ENCODE data around the gene IZUMO1.

IZUMO1 gene

DNA sequence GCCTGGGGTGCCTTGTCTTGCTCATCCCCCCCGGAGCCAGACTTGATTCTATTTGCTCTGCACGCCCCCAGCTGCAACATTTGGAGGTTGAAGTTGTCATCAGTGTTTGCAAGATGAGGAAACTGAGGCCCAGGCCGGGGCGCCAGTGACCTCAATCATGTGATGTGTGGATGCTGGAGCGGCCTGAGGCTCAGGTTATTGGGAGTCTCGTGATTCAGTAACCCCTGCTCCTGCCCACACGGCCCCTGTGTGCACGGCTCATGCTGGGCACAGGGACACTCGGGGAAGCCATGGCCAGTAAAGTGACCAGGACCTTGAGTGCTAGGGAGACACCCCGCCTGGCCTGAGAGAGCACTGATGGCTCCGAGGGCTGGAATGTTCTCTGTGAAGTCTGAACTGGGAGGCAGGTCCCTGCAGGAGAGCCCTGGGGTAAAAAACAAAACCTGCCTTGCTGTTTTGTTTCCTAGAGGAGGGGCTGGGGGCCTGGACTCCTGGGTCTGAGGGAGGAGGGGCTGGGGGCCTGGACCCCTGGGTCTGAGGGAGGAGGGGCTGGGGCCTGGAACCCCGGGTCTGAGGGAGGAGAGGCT, 10.5 kb upstream of the IZUMO1 start:
- no peak for DNase-seq (ENCODE audit: low read depth)

DNA sequence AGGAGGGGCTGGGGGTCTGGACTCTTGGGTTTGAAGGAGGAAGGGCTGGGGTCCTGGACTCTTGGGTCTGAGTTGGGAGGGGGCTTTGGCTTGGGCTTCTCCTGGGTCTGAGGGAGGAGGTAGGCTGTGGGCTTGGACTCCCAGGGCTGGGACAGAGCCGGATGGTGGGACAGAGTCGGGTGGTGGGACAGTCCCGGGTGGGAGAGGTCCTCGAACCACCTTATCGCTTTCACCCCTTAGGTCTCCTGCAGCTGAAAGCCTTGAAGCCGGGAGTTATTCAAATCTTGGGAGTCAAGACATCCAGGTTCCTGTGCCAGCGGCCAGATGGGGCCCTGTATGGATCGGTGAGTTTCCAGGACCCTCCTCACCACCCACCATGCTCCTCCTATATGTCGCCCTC, 10.0 kb upstream of the IZUMO1 start:
- no peak for DNase-seq (ENCODE audit: low read depth)

DNA sequence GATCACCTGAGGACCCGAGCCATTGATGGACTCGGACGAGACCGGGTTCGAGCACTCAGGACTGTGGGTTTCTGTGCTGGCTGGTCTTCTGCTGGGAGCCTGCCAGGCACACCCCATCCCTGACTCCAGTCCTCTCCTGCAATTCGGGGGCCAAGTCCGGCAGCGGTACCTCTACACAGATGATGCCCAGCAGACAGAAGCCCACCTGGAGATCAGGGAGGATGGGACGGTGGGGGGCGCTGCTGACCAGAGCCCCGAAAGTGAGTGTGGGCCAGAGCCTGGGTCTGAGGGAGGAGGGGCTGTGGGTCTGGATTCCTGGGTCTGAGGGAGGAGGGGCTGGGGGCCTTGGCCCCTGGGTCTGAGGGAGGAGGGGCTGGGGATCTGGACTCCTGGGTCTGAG, 9.5 kb upstream of the IZUMO1 start:
- no peak for DNase-seq (ENCODE audit: low read depth)

DNA sequence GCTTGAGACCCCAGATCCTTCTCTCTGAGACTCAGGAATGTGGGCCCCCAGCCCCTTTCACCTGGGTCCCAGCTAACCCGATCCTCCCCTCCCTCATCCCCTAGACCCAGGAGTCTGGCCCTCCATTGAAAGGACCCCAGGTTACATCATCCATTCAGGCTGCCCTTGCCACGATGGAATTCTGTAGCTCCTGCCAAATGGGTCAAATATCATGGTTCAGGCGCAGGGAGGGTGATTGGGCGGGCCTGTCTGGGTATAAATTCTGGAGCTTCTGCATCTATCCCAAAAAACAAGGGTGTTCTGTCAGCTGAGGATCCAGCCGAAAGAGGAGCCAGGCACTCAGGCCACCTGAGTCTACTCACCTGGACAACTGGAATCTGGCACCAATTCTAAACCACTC, 9.1 kb upstream of the IZUMO1 start:
- no peak for DNase-seq (ENCODE audit: low read depth)

DNA sequence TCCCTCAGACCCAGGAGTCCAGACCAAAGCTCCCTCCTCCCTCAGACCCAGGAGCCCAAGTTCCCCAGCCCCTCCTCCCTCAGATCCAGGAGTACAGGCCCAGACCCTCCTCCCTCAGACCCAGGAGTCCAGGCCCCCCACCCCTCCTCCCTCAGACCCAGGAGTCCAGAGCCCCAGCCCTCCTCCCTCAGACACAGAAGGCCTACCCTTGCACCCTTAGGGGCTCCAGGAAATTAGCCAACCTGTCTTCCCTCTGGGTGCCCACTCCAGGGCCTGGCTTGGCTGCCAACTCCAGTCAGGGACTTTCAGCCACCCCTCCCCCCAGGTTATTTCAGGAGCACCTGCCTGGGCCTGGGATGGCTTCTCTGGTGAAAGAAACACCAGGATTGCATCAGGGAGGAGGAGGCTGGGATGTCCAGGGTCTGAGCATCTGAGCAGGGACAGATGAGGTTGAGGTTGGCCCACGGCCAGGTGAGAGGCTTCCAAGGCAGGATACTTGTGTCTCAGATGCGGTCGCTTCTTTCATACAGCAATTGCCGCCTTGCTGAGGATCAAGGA, 8.5 kb upstream of the IZUMO1 start, which contains the start of gene FGF21:
Gene FGF21 (plus strand): TSS at position 441 of the 558 bp plus-strand sequence. CDS start 713 bp downstream, outside the sequence.
- no peak for DNase-seq (ENCODE audit: low read depth)

DNA sequence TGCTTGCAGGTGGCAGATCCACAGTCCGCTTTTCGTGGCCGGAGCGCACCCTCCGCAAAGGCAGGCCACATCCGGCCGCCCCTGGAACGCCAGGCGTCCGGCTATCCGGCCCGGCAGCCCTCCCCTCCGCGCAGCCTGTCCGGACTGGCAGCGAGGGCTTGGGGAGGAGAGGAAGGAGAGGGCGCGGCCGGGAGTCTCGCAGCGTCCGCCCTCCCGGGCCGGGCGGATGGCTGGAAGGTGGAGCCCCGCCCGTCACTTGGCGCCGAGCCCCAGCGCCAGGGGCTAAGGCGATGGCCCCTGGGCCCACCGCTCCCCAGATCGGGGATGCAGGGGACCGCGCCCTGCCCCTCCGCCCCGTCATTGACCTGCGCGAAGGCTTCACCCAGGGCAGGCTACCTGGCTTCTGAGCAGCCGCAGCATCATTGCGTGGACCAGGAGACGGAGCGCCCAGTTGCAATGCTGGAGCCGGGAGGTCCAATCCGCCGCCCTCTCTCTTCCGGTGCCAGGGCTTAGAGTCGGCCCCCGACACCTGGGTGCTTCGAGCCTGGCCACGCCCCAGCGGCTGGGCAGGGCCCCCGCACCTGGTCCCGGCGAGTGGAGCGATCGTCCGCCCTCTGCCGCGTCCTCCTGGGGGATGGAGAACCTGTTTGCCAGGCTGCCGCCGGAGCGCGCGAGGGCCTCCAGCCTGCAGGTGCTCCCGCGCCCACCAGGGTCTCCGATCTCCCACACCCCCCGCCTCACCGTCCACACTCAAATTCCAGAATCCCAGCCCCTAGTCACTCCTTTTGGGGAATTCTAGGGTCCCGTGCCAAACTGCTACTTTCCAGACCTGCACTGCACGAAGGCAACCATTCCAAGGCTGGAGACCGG, 6.0 kb upstream of the IZUMO1 start, which contains the start of gene FUT1:
Gene FUT1 (minus strand): TSS at position 146 of the 870 bp plus-strand sequence. CDS start 1,360 bp downstream, outside the sequence.
- DNase-seq (ENCODE audit: low read depth), result peak; percentile 87

DNA sequence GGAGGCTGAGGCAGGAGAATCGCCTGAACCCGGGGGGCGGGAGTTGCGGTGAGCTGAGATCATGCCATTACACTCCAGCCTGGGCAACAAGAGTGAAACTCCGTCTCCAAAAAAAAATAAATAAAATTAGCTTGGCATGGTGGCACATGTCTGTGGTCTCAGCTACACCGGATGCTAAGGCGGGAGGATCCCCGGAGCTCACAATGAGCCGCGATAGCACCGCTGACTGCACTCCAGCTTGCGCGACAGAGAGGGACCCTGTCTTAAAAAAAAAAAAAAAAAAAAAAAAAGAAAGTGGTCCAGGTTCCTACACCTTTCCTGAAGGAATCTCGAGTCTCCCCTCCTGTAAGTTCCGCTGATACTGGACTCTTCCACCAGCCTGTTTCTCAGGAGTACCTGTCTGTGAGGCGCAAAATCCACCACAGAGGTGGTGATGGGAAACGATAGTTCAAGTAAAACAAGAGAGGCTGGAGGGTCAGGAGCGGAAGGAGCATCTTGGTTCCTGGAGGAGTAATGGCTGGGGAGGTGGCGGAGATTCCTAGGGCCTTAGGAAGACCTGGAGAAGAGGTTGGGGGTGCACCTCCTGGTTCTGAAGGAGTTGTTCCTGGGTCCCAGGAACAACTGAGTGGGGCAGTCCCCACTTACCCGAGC, 5.3 kb upstream of the IZUMO1 start:
- no peak for DNase-seq (ENCODE audit: low read depth)

DNA sequence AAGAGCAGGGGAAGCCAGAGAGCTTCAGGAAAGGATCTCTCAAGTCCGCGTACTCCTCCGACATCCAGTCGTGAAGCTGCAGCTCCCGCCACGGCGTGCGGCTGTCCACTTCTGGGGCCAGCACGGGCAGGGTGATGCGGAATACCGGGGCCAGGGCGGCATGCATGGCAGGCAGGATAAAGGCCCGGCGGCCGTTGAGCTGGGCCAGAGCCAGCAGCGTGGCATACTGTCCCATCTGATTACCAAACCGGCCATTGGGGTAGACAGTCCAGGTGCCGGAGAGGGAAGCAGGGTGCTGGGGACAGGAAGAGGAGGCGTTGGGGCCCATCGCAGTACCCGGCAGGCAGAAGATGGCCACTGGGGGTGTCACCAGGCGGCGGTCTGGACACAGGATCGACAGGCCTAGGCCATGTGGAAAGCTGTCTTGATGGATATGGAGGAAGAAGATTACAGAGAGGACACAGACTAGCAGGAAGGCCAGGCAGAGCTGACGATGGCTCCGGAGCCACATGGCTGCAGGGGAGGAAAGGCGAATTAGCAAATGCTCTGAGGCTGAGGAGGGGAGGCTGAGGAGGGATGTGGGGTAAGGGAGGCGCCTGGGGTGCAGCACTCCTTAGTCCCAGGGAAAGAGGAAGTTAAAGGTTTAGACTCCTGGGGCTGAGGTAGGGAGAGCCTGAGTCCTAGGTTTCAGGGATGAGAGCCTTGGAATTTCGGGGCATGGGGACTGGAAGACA, 4.2 kb upstream of the IZUMO1 start:
- DNase-seq (ENCODE audit: low read depth), result no peak

DNA sequence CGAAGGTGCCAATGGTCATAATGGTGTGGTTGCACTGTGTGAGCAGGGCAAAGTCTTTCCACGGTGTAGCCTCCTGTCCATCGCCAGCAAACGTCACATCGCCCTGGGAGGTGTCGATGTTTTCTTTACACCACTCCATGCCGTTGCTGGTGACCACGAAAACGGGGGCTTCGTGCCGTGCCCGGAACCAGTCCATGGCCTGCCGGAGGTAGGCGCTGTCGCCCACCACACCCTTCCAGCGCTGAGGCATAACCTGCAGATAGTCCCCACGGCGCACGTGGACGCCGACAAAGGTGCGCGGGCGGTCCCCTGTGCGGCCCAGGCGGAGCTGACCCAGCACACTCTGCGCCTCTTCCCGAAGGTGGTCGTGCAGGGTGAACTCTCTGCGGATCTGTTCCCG, 3.6 kb upstream of the IZUMO1 start:
- no peak for DNase-seq (ENCODE audit: low read depth)

DNA sequence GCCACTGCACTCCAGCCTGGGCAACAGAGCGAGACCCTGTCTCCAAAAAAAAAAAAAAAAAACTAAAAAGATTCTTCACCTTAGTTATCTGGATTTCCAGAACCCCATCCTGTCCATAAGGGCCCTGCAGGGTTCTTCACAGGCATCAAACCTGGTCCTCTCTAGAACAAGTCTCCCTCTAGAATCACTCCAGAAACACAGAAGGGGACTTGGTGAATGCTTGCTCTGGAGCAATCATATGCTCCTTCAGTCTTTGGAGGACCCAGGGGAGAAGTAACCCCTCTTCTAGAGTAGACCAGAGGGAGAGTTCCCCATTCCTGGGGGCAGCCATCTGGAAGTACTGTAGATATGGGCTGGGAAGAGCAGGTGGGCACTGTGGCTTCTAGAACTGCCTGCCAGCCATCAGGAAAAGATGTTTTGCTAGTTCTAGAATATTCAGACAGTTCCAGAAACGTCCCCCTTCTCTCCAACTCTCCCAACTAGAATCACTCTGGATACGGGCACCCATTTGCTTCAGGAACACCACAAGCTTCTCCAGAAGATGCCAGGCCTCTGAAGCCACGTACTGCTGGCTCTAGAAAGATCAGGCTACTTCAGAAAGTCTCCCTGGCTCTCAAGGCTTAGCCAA, 3.0 kb upstream of the IZUMO1 start:
- DNase-seq (ENCODE audit: low read depth), result no peak

DNA sequence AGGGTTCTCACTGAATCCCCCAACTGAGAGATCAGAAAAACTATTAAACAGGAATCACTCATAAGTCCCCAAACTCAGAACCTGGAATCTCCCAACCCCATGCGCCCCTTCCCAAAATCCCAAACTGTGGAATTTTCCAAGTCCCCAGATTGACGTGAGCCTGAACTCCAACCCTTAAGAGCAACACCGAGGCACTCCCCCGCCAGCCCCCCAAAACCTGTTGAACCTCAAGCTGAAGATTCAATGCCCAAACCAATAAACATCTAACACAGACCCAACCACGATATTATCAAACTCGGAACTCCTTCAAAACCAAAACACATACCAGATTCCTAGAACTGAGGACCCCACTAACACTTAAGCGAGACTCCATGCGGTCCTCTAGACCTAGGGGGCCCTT, 599 bp downstream of the IZUMO1 start:
- no peak for DNase-seq (ENCODE audit: low read depth)

DNA sequence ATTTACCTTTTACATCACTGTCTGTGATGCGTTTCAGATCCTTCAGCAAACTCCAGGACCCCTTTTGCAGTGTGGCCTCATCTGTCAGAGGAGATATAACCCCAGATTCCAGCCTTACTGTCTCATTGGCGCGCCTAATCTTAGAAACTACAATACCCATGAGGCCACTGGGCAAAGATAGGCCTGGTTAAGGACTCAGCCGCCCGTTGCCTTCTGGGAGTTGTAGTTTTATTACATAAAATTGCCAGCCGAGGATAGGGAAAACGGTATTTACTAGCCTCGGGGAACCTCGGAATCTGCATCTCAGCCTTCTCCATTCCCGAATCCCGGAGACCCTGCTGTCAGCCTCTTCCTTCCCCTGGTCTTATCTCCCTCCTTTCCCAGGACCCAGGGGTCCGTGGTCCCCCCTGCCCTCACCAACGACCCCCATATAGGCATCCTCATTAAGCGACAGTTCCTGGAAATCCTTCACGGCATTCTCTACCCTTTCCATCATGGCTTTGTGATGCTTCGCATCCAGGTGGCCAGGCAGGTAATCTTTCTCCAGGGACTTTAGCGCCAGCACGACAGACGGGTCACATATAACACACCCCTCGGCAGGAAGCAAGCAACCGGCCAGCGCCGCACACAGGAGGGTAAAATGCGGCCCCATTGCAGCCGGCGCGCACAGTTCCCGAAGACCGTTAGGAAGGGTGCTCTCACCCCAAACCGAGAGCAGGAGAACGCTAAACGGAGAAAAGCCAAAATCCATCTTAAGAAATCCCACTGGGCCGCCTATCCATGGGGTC, 1.3 kb downstream of the IZUMO1 start:
- DNase-seq (ENCODE audit: low read depth), result no peak

DNA sequence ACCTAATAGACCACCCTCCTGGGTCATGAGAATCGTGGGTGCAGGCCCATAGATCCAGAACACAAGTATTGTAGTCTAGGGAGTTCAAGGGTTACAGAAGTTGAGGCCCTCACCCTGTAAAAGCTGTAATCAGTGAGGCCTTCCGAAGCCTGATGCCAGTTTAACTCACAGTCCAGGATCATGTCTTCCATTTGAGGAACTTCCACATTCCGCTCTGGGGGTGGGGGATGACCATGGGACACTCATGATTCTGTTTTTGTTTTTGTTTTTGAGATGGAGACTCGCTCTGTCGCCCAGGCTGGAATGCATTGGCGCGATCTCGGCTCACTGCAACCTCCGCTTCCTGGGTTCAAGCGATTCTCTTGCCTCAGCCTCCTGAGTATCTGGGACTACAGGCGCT, 4.6 kb downstream of the IZUMO1 start:
- DNase-seq (ENCODE audit: low read depth), result no peak

DNA sequence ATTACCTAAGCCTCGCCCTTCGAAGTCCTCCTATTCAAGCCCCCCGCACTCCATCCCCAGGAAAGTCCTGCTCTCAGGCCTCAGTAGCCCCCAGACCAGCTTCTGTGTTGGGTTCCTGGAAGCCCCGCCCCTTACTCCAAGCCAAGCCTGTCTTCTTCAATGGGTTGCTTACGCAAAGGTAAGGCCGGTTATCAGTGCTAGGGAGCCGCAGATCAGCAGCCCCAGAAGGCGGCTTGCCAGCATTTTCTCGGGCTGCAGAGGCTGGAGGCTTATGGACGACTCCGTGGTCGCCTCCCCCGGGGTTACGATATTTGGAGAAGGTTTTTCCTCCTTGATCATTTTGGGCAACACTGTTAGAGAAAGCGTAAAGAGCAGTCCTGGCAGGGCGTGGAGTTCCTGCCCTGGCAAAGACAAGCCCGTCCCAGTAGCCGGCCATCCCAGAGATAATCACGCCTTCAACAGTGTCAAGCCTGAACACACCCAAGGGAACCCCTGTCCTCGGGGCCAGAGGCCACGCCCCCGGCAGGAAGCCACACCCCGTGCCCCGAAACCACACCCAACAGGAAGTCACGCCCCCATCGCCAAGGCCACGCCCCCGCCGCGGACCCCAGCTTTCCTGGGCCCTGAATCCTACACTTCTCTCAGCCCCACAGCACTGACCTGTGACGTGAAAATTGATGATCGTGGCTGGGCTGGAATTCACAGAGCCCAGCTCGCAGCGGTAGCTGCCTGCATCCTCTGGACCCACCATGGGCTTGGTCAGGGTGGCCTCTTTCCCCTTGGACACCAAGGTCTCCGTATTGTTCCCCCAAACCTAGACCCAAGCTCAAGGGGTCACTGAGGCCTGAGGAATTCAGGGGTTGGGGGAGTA, 5.3 kb downstream of the IZUMO1 start:
- DNase-seq (ENCODE audit: low read depth), result peak; percentile 85

DNA sequence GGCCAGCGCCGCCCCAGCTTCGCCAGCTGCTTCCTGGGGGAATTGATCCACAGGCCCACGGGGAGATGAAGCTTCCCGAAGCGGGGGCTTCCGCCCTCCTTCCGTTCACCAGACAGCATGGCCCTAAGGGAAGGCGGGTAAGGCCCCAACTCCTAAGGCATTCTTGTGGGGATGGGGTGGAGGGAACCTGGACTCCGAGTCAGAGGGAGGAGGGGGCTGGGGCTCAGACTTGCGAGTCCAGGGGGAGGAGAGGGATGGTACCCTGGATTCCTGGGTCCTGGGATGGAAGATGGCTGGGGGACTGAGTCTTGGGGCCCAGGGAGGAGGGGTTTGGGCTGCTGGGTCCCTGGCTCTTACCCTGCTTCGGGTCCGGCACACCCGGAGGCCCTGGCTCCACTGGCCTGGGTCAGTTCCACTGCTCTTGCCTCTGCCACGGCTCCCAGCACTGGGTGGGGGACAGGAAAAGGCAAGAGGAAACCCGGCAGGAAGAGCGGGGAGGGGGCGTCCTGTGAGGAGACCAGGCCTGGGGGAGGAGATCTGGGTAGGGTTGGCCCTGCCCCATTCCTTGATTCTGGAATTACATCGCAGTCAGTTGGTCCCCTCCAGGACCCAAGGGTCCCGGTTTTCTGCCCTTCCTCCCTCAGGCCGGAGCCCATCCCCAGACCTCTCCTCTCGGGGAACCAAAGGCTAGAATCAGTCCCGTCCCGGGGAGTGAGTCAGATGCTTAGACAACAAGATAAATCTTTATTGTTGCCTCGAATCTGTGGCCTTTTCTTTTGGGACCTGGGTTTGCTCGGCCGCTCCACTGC, 6.3 kb downstream of the IZUMO1 start, which contains the start of gene RASIP1:
Gene RASIP1 (minus strand): TSS at position 447 of the 809 bp plus-strand sequence. CDS start 328 bp downstream, at position 119.
- no peak for DNase-seq (ENCODE audit: low read depth)

DNA sequence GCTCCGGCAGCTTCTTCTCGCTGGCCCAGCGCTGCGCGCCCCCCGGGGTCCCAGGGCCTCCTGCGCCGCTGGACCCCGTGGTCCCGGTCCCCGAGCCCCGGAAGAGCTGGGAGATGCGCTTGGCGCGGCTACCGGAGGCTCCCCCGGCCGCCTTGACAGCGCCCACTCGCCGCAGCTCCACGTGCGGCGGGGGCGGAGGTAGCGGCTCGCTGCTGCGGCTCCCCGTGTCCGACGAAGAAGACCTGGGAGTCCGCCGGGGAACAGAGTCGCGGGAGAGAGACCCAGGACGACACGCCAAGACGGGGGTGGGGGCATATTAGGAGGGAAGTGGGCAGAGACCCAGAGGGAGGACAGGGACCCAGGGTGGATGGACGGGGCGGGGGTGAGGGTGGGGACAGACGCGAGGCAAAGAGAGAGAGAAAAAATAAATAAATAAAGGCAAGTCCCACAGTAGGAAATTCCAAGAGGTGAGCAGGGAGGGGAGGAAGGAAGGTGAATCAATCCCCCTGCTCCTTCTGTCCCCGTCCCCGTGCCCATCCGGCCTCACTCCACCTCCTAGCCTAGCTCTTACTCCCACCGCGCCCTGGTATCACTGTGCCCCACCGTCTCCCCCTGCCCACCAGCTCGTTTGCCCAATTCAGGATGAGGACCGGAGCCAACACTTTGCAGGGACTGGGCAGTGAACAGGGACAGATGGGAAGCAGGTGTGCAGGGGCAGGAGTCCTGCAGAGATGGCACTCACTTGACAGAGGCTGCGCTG, 7.1 kb downstream of the IZUMO1 start:
- DNase-seq (ENCODE audit: low read depth), result no peak

DNA sequence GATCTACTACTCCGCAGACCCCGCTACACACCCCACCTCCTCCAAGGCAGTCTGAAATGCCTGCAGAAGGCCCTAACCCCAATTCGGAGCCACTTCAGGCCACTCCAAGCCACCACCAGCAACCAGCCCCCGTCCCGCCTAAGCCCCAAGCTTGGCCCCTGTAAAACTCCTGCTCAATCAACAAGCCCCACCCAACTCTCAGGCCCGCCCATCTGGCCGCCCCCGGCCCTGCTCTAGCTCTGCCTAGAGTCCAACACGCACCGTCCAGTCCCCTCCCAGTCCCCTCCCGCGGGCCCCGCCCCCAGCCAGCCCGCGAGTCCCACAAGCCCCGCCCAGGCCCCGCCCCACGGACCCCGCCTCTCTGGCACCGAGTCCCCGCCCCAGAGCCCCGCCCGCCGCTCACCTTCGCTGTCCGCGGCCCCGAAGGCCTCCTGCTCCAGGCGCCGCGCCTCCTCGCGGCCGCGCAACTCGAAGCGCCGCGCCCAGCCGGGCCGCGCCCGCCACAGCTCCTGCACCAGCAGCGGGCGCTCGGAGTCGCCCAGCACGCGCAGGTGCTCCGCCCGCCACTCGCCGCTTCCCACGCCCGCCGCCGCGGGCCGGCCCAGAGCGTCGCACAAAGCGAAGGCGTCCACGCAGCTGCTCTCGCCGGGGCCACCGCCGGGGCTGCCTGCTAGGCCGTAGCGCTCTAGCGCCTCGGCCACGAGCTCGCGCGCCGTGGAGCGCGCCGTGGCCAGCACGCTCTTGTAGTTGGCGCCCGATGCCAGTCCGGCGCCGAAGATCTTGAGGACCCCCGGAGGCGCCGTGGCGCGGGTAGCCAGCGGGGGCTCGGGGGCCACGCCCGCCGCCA, 7.9 kb downstream of the IZUMO1 start:
- peak; percentile 96 for DNase-seq (ENCODE audit: low read depth)
